Nucleus accumbens (tissue), 56 donors: ENCODE data around the gene FBXO5.
"Not testable (repeated sequence)": the region's sequence is repeated elsewhere in the genome, so short reads cannot be mapped to it uniquely, and the experiment has no call there.

ENCODE experiments used
- DNase-seq, 56 donors: peaks; one replicate each; lab custom pipeline; 2025; lab: John Stamatoyannopoulos, UW

The FBXO5 gene

DNA sequence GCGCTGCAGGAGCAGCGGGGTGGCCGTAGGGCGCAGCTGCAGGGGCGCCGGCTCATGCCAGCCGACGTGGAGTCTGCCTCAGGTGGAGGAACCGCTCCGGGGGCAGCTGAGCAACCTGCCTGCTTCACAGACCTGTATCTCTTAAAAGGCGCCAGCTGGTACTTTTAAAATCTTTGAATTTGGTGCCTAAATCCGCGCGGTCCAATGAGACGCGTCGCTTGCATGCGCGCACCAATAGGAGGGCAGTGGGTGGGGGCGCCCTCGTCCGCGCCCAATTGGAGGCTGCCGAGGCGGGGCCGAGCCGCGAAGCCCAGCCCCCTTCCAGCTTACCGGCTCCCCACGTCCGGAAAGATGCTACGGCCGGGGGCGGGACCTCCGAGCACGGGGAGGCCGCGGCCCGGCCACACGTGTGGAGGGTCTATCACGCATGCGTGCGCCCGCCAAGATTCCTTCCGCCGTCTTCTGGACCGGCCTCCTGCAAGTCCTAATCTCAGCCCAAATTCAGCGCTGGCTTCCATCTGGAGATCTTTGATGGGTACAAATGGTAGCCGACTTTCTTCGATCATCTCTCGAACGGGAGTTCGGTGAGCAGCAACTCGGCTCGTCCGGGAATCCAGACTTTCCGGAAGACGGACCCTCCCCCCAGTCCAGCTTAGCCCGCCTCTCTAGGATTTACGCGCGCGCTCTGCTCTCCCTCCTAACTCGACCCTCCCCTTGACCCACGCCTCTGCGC lies at the start of gene FBXO5:
TSS of gene FBXO5 (minus strand) at position 138 of the 733 bp plus-strand sequence. CDS start at position 56, 82 bp downstream.
- peak; percentile 76 to 99 (median 95) for DNase-seq

GRCh38 chr6:153032255-153032882 lies 49.5 kb upstream of the FBXO5 start:
- no peak for DNase-seq

DNA sequence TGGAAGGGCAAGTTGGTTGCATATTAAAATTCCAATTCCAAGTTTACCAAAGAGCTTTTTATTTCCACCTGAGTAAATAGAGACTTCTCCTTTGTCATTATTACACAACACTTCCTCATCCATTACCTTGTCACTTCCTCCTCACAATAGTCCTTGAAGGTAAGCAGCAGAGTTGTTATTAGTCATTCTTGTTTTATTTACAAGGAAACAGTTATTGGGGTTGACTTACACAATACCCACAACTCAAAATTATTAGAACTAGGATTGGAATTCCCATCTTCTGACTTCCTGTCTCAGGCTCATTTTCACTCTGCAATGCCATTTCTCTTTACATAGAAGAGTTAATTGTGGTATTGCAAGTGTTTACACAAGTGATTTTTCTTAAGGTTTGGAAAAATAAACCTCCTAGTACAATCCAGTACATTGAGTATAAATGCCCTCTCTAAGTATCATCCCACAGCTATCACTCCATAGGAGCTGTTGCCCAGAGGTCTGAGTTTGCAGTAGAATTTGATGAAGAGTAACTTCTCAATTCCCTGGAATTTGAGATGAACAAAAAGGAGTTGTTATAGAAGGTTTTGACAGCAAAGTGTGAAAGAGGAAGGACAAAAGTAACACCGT lies 48.6 kb upstream of the FBXO5 start:
- DNase-seq: no peak

DNA sequence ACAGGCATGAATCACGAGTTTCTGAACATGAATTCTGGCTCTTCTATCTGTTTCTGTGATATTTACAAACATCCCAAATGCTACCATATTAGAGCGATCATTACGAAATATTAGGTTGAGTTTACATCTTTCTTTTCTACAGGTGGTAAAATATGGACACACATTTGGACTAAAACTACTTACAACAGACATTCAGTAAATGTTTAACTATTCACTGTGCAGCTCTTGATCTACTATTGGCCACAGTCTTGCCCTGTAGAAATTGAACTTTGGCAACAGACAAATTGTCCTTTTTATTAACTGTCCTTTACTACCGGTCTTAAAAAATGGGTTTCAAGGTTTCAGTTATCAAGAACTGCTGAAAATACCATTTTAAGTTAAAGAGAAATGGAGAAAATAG lies 46.1 kb upstream of the FBXO5 start:
- no peak for DNase-seq

DNA sequence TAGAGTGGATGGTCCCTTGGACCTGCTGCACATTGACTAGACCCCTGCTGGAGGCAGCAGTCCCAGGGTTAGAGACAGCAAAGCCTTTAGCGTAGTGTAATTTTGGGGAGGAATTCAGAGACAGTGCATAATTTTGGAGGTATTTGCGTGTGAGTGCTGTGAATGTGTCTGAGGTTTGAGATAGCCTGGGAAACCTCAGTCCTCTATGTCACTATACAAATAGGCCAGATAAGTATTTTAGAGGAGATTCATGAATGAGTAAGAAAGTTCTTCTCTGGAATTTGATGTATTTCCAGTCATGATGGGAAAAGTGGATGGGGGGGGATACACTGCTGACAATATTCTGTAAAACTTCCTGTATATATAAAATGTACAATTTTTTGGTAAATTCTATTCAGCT lies 45.4 kb upstream of the FBXO5 start:
- DNase-seq: no peak

DNA sequence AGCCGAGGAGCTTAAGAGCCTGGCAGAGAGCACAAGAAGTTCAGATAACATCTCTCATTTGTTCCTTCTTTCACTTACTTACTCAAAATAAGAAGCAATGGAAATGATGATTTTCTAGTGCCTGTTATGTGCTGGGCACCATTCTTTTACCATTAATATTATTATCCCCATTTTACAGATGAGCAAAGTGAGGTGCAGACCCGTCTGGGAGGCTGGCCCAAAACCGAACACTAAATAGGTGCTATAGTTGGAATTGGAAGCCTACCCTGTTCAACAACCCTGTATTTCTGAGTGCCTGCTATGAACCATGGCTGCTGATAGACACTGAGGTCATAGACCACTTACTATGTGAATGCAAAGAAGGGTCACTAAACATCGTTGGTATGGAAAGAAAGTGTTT lies 44.6 kb upstream of the FBXO5 start:
- no peak for DNase-seq

DNA sequence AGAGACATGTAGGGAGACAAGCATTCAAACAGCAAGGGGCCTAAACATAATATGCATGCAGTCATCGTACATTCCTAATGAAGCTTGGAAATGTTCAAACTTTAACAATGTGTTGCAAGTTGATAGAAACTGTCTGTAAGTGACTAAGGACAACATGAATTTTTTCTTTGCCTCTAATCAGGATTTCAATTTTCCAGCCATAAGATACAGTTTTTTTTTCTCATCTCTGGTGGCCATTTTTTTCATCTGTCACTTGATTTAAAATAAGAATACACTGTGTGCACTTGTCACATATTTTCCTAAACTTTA lies 41.8 kb upstream of the FBXO5 start:
- DNase-seq: no peak

DNA sequence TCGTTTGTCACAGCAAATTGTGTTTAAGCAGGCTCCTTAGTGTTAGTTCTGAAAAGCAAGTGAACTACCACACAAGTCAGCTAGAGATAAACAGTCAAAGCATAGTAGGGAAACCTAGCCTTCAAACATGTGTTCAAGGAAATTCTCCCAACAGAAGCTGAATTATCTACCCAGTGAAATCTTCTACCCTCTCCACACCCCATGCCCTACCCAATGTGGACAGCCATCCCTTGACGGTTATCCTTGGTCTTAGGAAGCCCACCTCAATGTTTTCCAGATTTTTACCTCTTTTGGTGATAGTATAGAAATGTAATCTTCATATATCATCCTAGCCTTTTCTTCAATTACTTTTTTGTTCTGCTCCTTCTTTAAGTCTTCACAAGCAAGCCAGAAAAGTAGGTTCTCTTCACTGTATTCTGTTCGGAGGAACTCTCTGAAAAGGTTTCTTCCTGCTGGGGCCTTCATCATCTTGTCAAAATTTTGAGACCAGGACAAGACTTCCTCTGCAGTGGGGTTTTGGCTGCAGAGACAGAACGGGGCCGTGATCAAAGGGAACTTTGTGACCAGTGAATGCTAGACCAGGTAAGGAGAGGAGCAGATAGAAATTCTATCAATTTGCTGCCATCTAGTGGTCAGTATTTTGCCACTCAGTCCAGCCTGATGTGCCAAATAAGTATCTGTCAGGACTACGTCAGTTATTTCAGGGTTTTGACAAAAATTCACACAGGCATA lies 41.3 kb upstream of the FBXO5 start:
- peak in 18 of 56 donors; percentile 1 to 15 (median 6) for DNase-seq

DNA sequence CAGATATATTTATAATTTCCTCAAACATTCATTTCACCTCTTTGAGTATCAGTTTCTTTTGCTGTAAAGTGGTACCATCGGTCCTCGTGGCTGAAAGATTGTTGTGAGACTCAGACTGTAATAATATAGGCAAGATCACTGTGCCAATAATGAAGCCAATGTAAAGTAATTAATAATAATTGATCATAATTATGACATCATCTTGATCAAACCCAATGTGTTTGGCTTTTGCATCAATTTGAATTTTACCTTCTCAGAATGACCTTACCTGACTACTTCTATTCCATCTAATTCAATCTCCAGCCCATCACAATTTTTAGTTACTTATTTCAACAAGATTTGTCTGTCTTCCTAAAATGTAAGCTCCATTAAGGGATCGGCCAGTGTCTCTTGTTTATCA lies 35.5 kb upstream of the FBXO5 start:
- DNase-seq: no peak

DNA sequence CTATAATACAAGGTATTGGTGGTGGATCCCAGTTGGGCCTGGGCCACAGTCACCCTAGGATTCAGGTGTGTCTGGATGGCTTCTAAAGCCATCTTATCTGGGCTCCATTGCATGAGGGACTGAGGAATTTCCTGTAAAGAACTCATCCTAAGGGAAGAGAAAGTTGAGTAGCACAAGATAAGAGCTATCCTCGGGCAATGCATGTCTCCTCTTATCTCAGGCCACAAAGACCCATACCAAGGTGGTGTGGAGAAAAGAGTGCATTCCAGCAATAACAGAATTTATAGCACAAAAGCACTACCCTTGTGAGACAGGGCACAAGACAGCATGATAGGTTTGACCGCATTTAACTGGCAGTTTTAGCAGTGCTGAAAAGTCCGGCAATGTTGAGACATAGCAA lies 34.0 kb upstream of the FBXO5 start:
- DNase-seq: no peak

- no peak for DNase-seq
These were observed 32.3 kb upstream of the FBXO5 start for GRCh38 chr6:153015094-153015640.

DNA sequence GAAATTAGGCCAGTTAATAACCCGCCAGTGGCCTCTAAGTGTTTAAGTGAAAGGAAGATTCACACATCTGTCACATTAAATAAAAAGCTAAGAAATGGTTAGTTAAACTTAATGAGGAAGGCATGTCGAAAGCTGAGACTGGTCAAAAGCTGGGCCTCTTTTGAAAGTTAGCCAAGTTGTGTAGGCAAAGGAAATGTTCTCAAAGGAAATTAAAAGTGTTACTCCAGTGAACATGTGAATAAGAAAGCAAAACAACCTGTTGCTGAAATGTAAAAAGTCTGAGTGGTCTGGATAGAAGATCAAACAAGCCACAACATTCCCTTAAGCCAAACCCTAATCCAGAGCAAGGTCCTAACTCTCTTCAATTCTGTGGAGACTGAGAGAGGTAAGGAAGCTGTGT lies 30.6 kb upstream of the FBXO5 start:
- no peak for DNase-seq

DNA sequence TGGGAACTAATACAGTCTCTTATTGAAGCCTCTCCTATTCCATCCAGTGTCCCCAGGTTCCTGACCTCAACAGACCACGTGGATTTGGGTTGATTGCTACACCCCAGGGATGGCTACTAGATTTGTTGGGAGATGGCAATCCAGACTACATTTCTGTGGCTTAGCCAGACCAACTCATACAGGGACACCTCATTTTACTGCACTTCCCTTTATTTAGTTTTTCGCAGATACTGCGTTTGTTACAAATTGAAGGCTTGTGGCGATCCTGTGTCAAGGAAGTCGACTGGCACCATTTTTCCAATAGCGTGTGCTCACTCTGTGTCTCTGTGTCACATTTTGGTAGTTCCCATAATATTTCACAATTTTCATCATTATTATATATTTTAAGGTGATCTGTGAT lies 30.0 kb upstream of the FBXO5 start:
- DNase-seq: no peak

- DNase-seq: peak in 9 of 56 donors; percentile 20 to 49 (median 36)
These were observed 20.5 kb upstream of the FBXO5 start for GRCh38 chr6:153003366-153003690.

- peak; percentile 56 to 95 (median 85) for DNase-seq
These were observed 19.9 kb upstream of the FBXO5 start, which contains the start of gene MTRF1L for GRCh38 chr6:153002613-153003365. Gene MTRF1L (minus strand): TSS chr6:153002709. CDS start chr6:153002685, 24 bp downstream.

DNA sequence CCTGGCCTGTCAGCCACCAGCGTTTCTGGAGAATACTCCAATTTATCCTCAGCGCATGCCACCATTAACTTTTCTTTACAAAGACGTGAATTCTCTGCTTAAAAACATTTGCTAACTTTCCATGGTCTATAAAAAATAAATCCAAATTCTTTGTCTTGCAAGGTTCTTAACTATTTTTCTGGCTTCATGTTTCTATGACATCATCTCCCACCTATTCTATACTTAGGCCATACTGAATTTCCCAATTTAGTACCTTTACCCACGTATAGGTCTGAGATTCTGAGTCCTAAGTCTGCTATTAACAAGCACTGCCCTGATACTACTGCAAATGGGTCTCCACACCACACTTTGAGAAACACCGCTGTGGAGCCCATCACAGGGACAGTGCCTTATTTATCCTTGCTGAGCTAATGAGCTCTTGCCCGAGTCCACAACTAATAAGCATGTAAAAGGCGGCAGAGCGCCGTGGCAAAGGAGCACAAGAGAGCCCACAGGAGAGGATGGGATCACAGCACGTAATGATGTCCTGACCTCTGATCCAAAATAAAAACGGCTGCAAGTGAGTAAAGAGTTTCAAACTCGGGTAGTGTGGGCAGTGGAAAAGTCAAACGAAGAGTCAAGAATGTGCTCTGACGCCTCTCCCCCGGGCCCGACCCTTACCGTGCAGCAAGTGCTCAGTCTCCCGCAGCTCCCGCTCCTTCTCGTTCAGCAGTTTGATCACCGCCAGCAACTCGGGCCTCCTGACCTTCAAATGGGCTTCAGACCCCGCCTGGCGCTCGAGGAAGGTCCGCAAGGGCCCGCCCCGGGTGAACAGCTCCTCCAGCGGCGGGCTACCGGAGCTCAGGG lies 19.1 kb upstream of the FBXO5 start:
- peak in 7 of 56 donors; percentile 28 to 60 (median 39) for DNase-seq

GRCh38 chr6:153000790-153001189 lies 17.9 kb upstream of the FBXO5 start:
- not testable (repeated sequence) for DNase-seq

GRCh38 chr6:153000243-153000642 lies 17.4 kb upstream of the FBXO5 start:
- no peak for DNase-seq

GRCh38 chr6:152999538-152999937 lies 16.7 kb upstream of the FBXO5 start:
- not testable (repeated sequence) for DNase-seq
